GM21367 (cell line): ENCODE measurements around the gene LRP10.
A peak's percentile ranks its signal among the peaks of the same experiment; 100 is the strongest.
"Not testable (repeated sequence)": the region's sequence is repeated elsewhere in the genome, so short reads cannot be mapped to it uniquely, and the experiment has no call there.

ENCODE experiments used
- ATAC-seq: cut with Tn5 transposase; IDR thresholded peaks from one replicate; pipeline ENCODE4 v1.9.1; 2021; ENCODE audit not compliant: unreplicated experiment

Gene LRP10, protein sequence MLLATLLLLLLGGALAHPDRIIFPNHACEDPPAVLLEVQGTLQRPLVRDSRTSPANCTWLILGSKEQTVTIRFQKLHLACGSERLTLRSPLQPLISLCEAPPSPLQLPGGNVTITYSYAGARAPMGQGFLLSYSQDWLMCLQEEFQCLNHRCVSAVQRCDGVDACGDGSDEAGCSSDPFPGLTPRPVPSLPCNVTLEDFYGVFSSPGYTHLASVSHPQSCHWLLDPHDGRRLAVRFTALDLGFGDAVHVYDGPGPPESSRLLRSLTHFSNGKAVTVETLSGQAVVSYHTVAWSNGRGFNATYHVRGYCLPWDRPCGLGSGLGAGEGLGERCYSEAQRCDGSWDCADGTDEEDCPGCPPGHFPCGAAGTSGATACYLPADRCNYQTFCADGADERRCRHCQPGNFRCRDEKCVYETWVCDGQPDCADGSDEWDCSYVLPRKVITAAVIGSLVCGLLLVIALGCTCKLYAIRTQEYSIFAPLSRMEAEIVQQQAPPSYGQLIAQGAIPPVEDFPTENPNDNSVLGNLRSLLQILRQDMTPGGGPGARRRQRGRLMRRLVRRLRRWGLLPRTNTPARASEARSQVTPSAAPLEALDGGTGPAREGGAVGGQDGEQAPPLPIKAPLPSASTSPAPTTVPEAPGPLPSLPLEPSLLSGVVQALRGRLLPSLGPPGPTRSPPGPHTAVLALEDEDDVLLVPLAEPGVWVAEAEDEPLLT

DNA sequence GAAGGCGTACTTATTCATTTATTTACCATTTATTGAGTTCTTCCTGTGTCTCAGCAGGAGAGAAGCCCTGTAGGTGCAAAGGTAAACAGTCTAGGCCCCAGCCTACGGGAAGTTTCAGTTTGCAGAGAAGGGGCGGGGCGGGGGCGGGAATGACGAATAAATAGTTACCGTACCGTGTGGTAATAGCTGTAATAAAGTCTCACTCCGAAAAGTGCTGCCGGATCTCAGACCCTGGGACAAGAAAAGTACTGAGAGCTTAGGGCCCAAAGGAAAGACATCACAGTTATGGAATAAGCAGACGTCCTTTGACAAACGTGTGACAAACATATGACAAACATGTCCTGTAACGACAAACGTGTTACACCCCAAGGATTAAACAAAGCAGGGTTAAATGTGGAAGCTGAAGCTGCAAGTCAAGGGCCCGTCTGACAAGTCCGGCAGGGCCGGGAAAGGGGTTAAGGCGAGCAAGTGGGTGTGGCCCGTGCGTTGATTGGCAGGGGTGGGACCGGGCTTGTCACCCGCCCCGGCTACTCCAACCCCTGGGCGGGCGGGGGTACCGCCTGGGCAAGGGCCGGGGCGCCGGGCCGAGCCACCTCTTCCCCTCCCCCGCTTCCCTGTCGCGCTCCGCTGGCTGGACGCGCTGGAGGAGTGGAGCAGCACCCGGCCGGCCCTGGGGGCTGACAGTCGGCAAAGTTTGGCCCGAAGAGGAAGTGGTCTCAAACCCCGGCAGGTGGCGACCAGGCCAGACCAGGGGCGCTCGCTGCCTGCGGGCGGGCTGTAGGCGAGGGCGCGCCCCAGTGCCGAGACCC, at the start of gene LRP10:
Gene LRP10 (plus strand): TSS at position 517 of the 809 bp plus-strand sequence. CDS start 564 bp downstream, outside the sequence.
- peak; percentile 72 for ATAC-seq

GRCh38 chr14:22822016-22822570, 49.4 kb upstream of the LRP10 start:
- ATAC-seq = no peak

- ATAC-seq = peak; percentile 41
Measured at GRCh38 chr14:22822571-22823098, 48.9 kb upstream of the LRP10 start.

GRCh38 chr14:22824711-22825359, 46.7 kb upstream of the LRP10 start:
- ATAC-seq = no peak

GRCh38 chr14:22829076-22829660, 42.4 kb upstream of the LRP10 start:
- not testable (repeated sequence) for ATAC-seq

GRCh38 chr14:22829661-22830442, 41.7 kb upstream of the LRP10 start, which contains the start of gene MRPL52:
Gene MRPL52, plus strand, starts transcription at chr14:22829887. Its CDS starts 26 bp downstream, at chr14:22829913.
- peak; percentile 87 for ATAC-seq

DNA sequence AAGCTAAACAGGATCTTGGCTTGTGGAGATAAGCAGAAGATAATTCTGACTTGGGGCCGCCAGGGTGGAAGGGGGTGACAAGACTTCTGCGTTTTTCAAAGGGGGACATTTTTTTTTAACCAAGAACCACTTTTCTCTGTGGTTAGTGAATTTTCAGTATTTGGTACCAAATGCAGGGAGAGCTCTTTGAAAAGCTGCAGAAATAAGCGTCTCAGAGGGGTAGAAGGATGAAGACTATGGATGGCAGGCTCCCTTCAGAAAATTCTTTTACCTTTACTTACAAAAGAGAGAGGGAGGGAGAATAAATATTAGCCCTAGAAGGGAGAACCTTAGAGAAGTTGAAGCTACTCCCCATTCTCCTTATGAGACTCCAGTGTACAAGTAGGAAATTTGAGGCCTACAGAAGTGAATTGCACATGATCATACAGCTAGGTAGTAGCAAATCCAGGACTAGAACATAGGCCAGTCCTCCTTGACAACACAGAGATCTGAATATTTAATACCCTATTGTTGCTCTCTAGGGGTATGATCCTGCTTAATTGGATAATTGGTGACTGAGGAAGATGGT, 41.0 kb upstream of the LRP10 start:
- ATAC-seq = no peak

- no peak for ATAC-seq
Measured at GRCh38 chr14:22835505-22835904, 36.0 kb upstream of the LRP10 start.

GRCh38 chr14:22836301-22837113, 35.0 kb upstream of the LRP10 start, which contains the start of gene MMP14:
Gene MMP14, plus strand, starts transcription at chr14:22836585. Its CDS starts 233 bp downstream, at chr14:22836818.
- no peak for ATAC-seq

DNA sequence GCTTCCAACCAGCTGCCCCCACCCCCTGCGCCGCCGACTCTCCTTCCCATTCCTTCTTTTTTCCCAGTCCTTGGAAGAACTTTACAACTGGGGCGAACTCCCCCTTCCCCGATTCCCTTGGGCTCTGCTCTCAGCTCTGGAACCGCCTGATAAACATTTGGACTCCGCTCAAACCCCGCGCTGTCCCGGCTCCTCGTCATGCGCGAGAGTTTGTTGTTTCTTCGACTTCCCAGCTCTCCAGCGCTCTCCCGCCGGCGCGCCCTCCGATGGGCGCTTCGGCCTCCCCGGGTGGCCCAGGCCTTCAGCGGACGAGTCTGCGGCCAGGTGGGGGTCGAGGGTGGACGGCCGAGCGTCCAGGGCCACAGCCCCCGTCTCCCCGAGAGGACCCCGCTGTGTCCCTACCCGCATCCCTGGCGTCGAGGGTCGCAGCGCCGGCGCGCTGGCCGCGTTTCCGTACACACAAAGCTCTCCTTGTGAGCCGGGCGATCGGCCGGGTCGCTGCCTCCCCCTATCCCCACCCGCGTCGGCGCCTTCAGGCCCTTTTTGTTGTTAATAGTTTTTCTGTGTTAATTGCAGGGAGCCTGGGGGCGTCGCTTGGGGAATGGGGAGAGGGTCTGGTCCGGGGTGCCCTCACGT, 34.3 kb upstream of the LRP10 start:
- no peak for ATAC-seq

DNA sequence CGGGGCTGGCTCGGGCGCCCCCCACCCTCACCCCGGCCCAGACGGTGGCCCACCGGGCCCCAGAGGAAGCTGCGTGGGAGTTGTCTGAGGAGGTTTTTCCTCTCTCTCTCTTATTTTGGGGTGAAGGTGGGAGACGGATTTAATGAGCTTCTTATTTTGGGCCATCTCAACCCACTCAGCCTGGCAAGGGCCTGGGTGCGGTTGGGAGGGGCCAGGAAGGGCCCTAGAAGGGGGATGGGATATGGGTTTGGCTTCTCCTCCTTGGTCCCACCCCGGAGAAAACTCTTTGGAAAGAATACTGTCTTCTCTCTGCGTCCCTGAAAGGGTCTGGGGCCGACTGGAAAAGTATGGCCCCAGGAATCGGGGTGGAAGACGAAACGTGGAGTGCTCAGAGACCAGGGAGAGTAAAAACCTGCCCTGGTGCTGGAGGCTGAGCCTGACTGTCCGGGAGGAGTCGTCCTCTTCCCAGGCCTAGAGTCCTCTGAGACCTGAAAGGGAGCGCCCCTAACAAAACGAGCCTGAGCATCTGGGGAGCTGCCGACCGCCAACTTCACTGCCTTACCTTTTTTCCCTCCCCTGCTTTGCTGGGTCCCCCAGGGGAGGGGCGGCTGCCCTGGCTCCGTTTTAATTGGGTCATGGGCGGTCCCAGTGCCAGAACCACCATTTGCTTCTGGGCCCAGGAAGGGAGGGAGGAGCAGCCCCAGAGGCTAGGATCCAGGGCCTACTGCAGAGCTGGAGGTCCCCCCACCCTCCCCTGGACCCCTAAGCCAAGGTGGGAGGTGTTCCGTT, 33.6 kb upstream of the LRP10 start:
- no peak for ATAC-seq

GRCh38 chr14:22838631-22839041, 32.9 kb upstream of the LRP10 start:
- ATAC-seq = no peak

GRCh38 chr14:22839159-22839779, 32.3 kb upstream of the LRP10 start:
- no peak for ATAC-seq

DNA sequence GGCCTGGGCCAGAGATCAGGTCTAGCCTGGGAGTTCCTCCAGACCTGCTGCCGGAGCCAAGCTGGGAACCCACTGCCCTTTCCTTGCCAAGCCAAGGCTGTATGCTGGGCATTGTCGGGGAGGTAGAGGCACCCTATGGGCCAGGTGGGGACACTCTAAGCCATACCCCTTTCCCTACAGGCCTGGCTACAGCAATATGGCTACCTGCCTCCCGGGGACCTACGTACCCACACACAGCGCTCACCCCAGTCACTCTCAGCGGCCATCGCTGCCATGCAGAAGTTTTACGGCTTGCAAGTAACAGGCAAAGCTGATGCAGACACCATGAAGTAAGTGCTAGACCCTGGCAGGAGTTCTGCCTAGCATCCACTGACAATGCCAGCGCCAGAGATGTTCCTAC, 30.2 kb upstream of the LRP10 start:
- ATAC-seq = no peak

DNA sequence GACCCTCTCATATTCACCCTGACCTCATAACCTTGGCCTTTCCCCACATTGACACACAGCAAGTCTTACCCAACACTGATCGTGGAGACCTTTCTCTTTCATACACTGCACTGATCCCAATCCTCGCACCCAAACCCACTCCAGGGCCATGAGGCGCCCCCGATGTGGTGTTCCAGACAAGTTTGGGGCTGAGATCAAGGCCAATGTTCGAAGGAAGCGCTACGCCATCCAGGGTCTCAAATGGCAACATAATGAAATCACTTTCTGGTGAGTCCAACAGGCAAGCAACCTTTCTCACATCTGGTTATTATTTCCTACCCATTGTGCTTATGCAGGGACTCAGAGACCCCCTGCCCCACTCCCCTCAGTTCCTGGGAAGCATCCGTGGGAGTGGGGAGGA, 29.8 kb upstream of the LRP10 start:
- ATAC-seq = no peak
